Mammary epithelial cell (primary cell): ENCODE data around the gene AKIRIN2.

ENCODE experiments used
- CTCF ChIP-seq, 2 donors: IDR thresholded peaks in 1 of 2; conservative IDR thresholded peaks in 1 of 2; 2 replicates each; pipeline ENCODE4 v1.5.1; 2011 to 2012; ENCODE audit warnings: inconsistent platforms in 2 of 2, low read length in 2 of 2, mild to moderate bottlenecking in 2 of 2, control low read depth in 1 of 2, low read depth in 1 of 2; ENCODE audit not compliant: insufficient read depth in 1 of 2; ENCODE audit errors: extremely low read depth in 1 of 2
- EZH2 ChIP-seq: IDR thresholded peaks from 2 replicates; pipeline ENCODE4 v1.6.1; 2012; ENCODE audit warnings: low read length, inconsistent platforms, borderline replicate concordance

GRCh38 chr6:87675004-87675681 lies 26.9 kb downstream of the AKIRIN2 start:
- TF ChIP-seq CTCF (conservative IDR thresholded peaks at IDR 0.05 in 1 of 2, IDR thresholded peaks at IDR 0.05 in 1 of 2; ENCODE audit: extremely low read depth in 1 of 2, insufficient read depth in 1 of 2, low read depth in 1 of 2, low read length in 2 of 2), result no peak
- TF ChIP-seq EZH2, result no peak
